Posterior vena cava (tissue), 2 donors: ENCODE results near the gene RASSF8. TPM values are rescaled to one million over a fixed set of nuclear protein-coding genes. Genes with fewer than 3 reads are reported as not detected.
"Not testable (repeated sequence)": the region's sequence is repeated elsewhere in the genome, so short reads cannot be mapped to it uniquely, and the experiment has no call there.

ENCODE experiments used
- DNase-seq: peaks from one replicate; pipeline ENCODE4 v3.0.0-alpha.2; 2020; ENCODE audit warnings: low spot score
- intact Hi-C, 2 donors: fragments of 100-400 bp; cut with DNase I; formaldehyde crosslinking; loops; one replicate each; pipeline versions ENCODE4 v1.14.1 to v1.14.2; 2022 to 2023
- total RNA-seq, 2 donors: library from RNA; stranded (reverse); fragmentation: NEBNext Ultra II Directional; extraction: Animal tissue kit (Norgen Biotek cat#: 25700); gene quantifications; one replicate each; pipeline ENCODE4 v1.2.1, GENCODE V29; 2021
- donor health status: DM: yes; HTN: yes; CAD: no.
- donor health status: DM: yes; HTN: yes; CAD: no.

RASSF8 gene
- total RNA-seq, 2 donors from 2014 or later, result 74.5 to 113 TPM

- intact Hi-C loops, result no loop called here
- no peak for DNase-seq
These were observed 84.9 kb downstream of the RASSF8 start for GRCh38 chr12:26043135-26044006.

- DNase-seq, result no peak
- intact Hi-C loops, result no loop called here
These were observed 85.5 kb downstream of the RASSF8 start for GRCh38 chr12:26044007-26044394.

- intact Hi-C loops, result no loop called here
- no peak for DNase-seq
These were observed 86.1 kb downstream of the RASSF8 start for GRCh38 chr12:26044592-26044991.

GRCh38 chr12:26046203-26046602 is 87.7 kb downstream of the RASSF8 start:
- DNase-seq, result no peak
- intact Hi-C loops, result no loop called here

DNA sequence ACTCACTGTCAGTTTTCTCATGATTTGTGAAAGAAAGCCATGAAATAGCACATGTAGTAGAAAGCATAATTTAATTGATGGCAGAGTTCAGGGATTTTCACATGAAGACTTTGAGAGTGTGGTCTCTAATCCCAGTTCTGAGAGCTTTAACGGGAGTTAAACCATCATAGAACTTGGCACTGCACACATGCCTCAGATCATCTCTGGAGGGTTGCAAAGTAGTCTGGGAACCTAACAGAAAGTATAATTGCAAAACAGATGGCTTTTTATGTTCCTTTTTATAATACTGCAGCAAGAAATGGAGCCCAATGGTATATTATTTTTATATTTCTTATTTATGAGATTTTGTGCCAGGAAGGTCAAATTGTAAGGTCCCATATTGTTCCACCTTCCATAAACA is 88.4 kb downstream of the RASSF8 start:
- intact Hi-C loops, result no loop called here
- DNase-seq, result no peak

- DNase-seq, result no peak
- intact Hi-C loops, result no loop called here
These were observed 89.1 kb downstream of the RASSF8 start for GRCh38 chr12:26047401-26048226.

DNA sequence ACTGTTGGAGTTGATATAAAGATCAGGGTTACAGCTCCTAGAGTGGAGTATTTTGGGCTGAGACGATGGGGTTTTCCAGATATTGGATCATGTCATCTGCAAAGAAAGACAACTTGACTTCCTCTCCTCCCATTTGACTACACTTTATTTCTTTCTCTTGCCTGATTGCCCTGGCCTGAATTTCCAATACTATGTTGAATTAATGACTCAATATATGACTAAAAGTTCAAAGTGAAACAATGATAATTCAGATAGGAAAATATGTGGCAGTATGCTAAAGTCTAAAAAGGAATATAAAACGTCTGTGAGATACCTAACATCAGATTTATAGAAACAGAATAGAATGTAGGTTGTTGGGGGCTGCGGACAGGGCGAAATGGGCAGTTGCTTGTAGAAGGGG is 94.2 kb downstream of the RASSF8 start:
- no peak for DNase-seq
- intact Hi-C loops, result no loop called here

- DNase-seq, result no peak
- intact Hi-C loops, result no loop called here
These were observed 95.9 kb downstream of the RASSF8 start for GRCh38 chr12:26054383-26054782.

DNA sequence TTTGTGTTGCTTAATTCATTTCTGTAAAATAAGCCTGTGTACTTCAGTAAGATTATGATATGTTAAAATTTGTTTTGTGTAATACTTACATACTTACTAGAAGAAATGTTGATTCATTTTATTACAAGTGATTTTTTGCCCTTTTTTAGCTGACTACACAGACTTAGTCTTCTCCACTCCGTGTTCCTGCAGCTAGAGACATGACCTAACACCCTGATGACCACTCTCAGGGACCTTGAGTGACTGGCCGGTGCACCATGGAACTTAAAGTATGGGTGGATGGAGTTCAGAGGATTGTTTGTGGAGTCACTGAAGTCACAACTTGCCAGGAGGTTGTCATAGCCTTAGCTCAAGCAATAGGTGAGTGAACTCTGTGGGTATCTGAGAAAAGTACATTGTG is 96.6 kb downstream of the RASSF8 start:
- no peak for DNase-seq
- intact Hi-C loops, result no loop called here

DNA sequence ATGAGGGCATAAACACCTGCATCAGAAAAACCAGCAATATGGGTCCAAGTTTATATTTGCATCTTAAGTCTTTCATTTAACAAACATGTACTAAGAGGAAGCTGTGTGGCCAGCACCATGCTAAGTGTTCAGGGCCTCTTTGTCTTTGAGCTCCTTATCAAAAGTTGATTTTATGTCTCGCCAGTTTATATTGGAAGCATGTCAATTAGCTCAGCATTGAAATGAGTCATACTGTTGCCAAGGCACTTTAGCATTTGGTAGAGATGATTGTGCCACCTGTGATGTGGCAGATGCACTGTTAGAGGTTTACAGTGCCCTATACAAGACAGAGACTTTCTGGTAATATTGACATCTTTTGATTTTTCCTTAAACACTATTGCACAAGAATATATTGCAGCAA is 97.9 kb downstream of the RASSF8 start:
- DNase-seq, result no peak
- intact Hi-C loops, result no loop called here

DNA sequence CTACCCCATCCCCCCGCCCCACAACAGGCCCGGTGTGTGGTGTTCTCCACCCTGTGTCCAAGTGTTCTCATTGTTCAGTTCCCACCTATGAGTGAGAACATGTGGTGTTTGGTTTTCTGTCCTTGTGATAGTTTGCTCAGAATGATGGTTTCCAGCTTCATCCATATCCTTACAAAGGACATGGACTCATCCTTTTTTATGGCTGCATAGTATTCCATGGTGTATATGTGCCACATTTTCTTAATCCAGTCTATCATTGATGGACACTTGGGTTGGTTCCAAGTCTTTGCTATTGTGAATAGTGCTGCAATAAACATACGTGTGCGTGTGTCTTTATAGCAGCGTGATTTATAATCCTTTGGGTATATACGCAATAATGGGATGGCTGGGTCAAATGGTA is 98.8 kb downstream of the RASSF8 start:
- DNase-seq, intact Hi-C loops: not testable (repeated sequence)

GRCh38 chr12:26058308-26058707 is 99.8 kb downstream of the RASSF8 start:
- intact Hi-C loops, result no loop called here
- no peak for DNase-seq

GRCh38 chr12:26058818-26059217 is 100.3 kb downstream of the RASSF8 start:
- intact Hi-C loops, result no loop called here
- no peak for DNase-seq

- DNase-seq, result no peak
These were observed 103.5 kb downstream of the RASSF8 start for GRCh38 chr12:26062006-26062405.

GRCh38 chr12:26062566-26062965 is 104.1 kb downstream of the RASSF8 start:
- no peak for DNase-seq
- intact Hi-C loops, result no loop called here

More at GRCh38 chr12:26062006-26062405, 103.5 kb downstream of the RASSF8 start:
- intact Hi-C loops, result no loop called here

DNA sequence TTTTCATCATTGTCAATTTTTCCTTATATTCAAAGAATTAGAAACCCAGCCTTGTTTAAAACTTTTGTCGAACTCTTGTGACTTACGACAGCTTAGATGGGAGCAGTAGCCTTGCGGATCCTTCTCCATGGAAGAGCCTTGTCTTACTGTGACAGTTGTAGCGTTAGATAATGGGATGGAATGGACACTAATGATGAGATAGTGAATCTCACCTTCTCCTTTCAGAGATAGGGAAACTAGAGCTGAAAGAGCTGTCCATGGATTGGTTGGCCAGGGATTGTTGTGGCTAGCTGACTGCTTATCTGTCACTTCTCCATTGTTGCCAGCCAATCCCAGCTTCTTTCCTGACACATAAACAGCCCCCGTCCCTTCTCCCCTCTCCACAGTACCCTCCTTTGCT is 107.0 kb downstream of the RASSF8 start:
- no peak for DNase-seq

GRCh38 chr12:26068503-26068902 is 110.0 kb downstream of the RASSF8 start:
- intact Hi-C loops, result no loop called here
- no peak for DNase-seq

More for the DNA sequence above, 107.0 kb downstream of the RASSF8 start:
- intact Hi-C loops, result no loop called here

GRCh38 chr12:26069796-26070195 is 111.3 kb downstream of the RASSF8 start:
- intact Hi-C loops, result no loop called here

GRCh38 chr12:26077915-26078702 is 119.6 kb downstream of the RASSF8 start:
- intact Hi-C loops, result no loop called here
- DNase-seq, result no peak

More at GRCh38 chr12:26069796-26070195, 111.3 kb downstream of the RASSF8 start:
- DNase-seq, result no peak

GRCh38 chr12:26080911-26081310 is 122.4 kb downstream of the RASSF8 start:
- DNase-seq, result no peak
- intact Hi-C loops, result no loop called here
